Osteocyte (in vitro differentiated cells): ENCODE results near the gene DNAH1. TPM values are rescaled to one million over a fixed set of nuclear protein-coding genes. Genes with fewer than 3 reads are reported as not detected.

Experiments used
- DNase-seq: peaks from one replicate; pipeline ENCODE4 v3.0.0; 2021; ENCODE audit warnings: mixed read lengths; ENCODE audit not compliant: unreplicated experiment; ENCODE audit errors: extremely low spot score
- H3K27ac Mint-ChIP-seq: one replicate; pipeline ENCODE4 v1.8.0; 2021; ENCODE audit warnings: mild to moderate bottlenecking, mixed read lengths; ENCODE audit not compliant: unreplicated experiment
- H3K27me3 Mint-ChIP-seq: one replicate; pipeline ENCODE4 v1.8.0; 2021; ENCODE audit warnings: mixed read lengths; ENCODE audit not compliant: unreplicated experiment
- H3K36me3 Mint-ChIP-seq: one replicate; pipeline ENCODE4 v1.8.0; 2021; ENCODE audit warnings: mixed read lengths; ENCODE audit not compliant: unreplicated experiment
- H3K4me1 Mint-ChIP-seq: one replicate; pipeline ENCODE4 v1.8.0; 2021; ENCODE audit warnings: mixed read lengths; ENCODE audit not compliant: unreplicated experiment
- H3K4me3 Mint-ChIP-seq: one replicate; pipeline ENCODE4 v1.8.0; 2021; ENCODE audit warnings: mild to moderate bottlenecking, moderate library complexity, mixed read lengths; ENCODE audit not compliant: unreplicated experiment
- H3K9me3 Mint-ChIP-seq: one replicate; pipeline ENCODE4 v1.8.0; 2021; ENCODE audit warnings: mixed read lengths; ENCODE audit not compliant: unreplicated experiment
- total RNA-seq: library from RNA; stranded (reverse); gene quantifications from 2 replicates; pipeline ENCODE4 v1.2.1, GENCODE V29; 2021
- TF ChIP-seq, protein P1 (sequence below): fragments of 200-600 bp; sonication (generic); IDR thresholded peaks from 2 replicates; pipeline ENCODE4 v1.5.0; 2021; ENCODE audit warnings: antibody characterized with exemption, mild to moderate bottlenecking, moderate library complexity

The DNAH1 gene
- total RNA-seq, 1 donor from 2014 or later, result 9.7 TPM

DNA sequence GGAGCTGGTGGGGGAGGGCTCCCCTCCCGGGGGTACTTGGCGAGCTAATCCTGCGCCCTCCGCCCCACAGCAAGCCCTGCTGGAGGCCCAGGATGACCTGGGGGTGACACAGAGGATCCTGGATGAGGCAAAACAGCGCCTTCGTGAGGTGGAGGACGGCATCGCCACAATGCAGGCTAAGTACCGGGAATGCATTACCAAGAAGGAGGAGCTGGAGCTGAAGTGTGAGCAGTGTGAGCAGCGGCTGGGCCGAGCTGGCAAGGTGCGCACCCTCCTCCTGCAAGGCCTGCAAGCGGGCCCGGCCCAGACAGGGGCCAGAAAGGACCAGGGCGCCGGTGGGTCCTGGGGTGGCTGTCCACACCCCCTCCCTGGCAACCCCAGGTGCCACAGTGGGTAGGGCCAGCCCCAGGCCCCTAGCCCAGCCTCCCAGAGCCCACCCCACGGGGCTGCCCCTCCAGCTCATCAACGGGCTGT, 72.3 kb downstream of the DNAH1 start:
- no peak for DNase-seq
- no peak overlapping the region for H3K4me3 Mint-ChIP-seq
- H3K27me3 Mint-ChIP-seq, result no peaks in the 10 kb centered on the region
- TF ChIP-seq, protein P1, sequence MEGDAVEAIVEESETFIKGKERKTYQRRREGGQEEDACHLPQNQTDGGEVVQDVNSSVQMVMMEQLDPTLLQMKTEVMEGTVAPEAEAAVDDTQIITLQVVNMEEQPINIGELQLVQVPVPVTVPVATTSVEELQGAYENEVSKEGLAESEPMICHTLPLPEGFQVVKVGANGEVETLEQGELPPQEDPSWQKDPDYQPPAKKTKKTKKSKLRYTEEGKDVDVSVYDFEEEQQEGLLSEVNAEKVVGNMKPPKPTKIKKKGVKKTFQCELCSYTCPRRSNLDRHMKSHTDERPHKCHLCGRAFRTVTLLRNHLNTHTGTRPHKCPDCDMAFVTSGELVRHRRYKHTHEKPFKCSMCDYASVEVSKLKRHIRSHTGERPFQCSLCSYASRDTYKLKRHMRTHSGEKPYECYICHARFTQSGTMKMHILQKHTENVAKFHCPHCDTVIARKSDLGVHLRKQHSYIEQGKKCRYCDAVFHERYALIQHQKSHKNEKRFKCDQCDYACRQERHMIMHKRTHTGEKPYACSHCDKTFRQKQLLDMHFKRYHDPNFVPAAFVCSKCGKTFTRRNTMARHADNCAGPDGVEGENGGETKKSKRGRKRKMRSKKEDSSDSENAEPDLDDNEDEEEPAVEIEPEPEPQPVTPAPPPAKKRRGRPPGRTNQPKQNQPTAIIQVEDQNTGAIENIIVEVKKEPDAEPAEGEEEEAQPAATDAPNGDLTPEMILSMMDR, result no peak
- no peaks in the 10 kb centered on the region for H3K4me1 Mint-ChIP-seq
- H3K27ac Mint-ChIP-seq, result no peak overlapping the region
- H3K9me3 Mint-ChIP-seq, result no peaks in the 10 kb centered on the region
- H3K36me3 Mint-ChIP-seq, result peaks cover 6% of the 10 kb centered on the region

DNA sequence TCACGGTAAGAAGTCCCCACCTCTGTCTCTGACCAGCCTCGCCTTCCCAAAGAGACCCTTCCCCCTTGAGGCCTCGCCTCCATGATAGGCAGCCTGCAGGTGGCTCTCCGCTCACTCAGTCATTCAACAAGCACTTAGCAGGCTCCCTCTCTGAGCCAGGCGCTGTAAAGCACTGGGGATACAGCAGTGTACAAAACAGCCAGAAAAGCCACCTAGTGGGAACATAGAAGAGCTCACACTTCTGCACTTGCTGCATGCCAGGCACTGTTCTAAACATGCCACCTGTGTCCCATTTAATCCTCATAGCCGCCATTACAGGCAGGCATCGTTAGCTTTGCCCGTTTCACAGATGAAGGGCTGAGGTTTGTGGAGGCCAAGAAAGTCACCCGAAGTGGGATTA, 72.8 kb downstream of the DNAH1 start:
- TF ChIP-seq, protein P1, result peak; percentile 7
- H3K27ac Mint-ChIP-seq, result no peak overlapping the region
- peaks cover 6% of the 10 kb centered on the region for H3K36me3 Mint-ChIP-seq
- H3K4me3 Mint-ChIP-seq, result no peak overlapping the region
- no peak for DNase-seq
- no peaks in the 10 kb centered on the region for H3K27me3 Mint-ChIP-seq
- no peaks in the 10 kb centered on the region for H3K4me1 Mint-ChIP-seq
- H3K9me3 Mint-ChIP-seq, result no peaks in the 10 kb centered on the region

DNA sequence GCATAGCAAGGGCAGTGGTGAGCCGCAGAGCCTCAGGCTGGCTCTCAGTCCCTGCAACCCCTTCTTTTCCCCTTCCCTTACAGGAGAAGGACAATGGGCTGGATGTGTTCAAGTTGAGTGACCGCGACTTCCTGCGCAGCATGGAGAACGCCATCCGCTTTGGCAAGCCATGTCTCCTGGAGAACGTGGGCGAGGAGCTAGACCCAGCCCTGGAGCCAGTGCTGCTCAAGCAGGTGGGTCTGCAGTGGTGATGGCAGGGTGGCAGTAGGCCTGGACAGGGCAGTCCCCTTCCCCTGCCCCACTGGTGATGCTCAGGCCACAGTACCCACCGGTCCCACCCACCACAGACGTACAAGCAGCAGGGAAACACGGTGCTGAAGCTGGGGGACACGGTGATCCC, 75.0 kb downstream of the DNAH1 start:
- DNase-seq, result no peak
- TF ChIP-seq, protein P1, result no peak
- Mint-ChIP-seq H3K36me3 (peaks cover 6% of the 10 kb centered on the region), H3K4me3 (no peak overlapping the region), H3K4me1 (no peaks in the 10 kb centered on the region), H3K27me3 (no peaks in the 10 kb centered on the region), H3K27ac (no peak overlapping the region), H3K9me3 (no peaks in the 10 kb centered on the region)

DNA sequence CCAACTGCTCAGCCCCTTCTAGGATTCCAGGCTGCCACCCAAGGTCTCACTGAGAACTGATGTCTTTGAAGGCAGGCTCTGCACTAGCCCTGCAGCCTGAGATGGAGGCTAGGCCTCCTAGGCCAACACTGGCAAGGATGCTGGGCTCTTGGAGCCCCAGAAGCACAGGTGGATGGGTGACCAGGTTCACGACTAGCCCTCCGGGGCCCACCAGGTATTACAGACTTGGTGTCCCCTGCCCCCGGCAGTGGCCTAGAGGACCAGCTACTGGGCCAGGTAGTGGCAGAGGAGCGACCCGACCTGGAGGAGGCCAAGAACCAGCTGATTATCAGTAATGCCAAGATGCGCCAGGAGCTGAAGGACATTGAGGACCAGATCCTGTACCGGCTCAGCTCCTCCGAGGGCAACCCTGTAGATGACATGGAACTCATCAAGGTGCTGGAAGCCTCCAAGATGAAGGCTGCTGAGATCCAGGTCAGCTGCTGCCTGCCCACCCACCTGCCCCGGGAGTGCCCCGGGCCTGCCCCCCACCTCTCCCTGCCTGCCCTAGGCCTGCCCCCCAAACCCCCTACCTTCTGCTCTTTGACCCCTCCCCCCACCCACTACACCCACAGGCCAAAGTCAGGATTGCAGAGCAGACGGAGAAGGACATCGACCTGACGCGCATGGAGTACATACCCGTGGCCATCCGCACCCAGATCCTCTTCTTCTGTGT, 76.3 kb downstream of the DNAH1 start:
- no peaks in the 10 kb centered on the region for H3K27me3 Mint-ChIP-seq
- H3K27ac Mint-ChIP-seq, result no peak overlapping the region
- TF ChIP-seq, protein P1, result no peak
- H3K4me1 Mint-ChIP-seq, result no peaks in the 10 kb centered on the region
- DNase-seq, result no peak
- H3K9me3 Mint-ChIP-seq, result no peaks in the 10 kb centered on the region
- peaks cover 6% of the 10 kb centered on the region for H3K36me3 Mint-ChIP-seq
- no peak overlapping the region for H3K4me3 Mint-ChIP-seq

DNA sequence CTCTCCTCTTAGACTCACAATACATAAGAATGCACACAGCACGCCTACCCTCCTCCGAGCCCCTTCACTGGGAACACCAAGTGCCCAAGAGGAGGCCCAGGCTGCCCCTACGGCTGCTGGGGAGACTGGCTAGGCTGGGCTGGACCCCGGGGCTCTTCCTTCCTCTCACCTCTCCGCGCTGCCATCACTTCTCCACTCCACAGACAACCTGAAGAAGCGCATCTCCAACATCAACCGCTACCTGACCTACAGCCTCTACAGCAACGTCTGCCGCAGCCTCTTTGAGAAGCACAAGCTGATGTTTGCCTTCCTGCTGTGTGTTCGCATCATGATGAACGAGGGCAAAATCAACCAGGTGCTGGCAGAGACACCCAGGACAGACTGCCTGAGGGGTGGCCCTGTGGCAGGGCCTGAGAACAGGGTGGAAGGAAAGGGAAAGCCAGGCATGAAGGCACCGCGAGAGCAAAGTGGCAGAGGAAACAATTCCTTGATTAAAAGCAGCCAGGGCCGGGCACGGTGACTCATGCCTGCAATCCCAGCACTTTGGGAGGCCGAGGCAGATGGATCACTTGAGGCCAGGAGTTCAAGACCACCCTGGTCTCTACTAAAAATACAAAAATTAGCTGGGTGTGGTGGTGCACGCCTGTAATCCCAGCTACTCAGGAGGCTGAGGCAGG, 77.2 kb downstream of the DNAH1 start:
- Mint-ChIP-seq H3K27ac (no peak overlapping the region), H3K27me3 (no peaks in the 10 kb centered on the region), H3K4me3 (no peak overlapping the region), H3K4me1 (no peaks in the 10 kb centered on the region), H3K36me3 (peaks cover 6% of the 10 kb centered on the region), H3K9me3 (no peaks in the 10 kb centered on the region)
- no peak for DNase-seq
- TF ChIP-seq, protein P1, result no peak
